ENCODE data around the gene MCM6. TPM values are rescaled to one million over a fixed set of nuclear protein-coding genes. Genes with fewer than 3 reads are reported as not detected.

MCM6 gene
- total RNA-seq, 1 donor from 2014 or later: 22.5 TPM

- no peak for DNase-seq (ENCODE audit: extremely low read depth, low read depth, low spot score)
These were observed 5.7 kb downstream of the MCM6 start for GRCh38 chr2:135870571-135870970.

DNA sequence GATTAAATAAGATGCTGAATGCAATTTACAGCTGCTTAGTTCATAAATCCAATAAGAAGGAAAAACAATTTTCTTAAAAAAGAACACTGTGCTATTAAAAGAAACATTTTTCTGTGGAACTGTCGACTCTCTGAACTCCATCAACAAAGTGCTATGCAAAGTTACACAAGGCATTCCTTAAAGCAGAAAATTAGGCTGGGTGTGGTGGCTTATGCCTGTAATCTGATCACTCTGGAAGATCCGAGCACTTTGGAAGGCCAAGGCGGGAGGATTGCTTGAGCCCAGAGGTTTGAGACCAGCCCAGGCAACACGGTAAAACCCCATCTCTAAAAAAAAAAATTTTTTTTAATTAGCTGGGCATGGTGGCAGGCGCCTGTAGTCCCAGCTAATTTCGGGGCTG lies 13.0 kb downstream of the MCM6 start:
- no peak for DNase-seq (ENCODE audit: extremely low read depth, low read depth, low spot score)

GRCh38 chr2:135862718-135863117 lies 13.5 kb downstream of the MCM6 start:
- no peak for DNase-seq (ENCODE audit: extremely low read depth, low read depth, low spot score)

DNA sequence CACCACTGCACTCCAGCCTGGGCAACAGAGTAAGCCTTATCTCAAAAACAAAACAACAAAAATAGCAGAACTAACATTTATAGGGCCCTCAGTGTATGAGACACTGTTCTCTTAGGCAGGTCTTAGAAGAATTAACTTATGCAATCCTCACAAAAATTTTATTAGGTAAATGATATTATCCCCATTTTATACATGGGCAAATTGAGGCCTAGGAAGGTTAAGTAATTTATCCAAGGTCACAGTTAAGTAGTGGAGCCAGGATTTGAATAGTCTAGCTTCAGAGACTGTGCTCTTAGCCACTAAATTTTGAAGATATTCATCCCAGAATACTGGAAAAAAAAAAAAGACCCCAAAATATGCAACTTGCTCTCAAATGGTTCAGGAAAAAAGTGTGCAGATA lies 22.8 kb downstream of the MCM6 start:
- DNase-seq (ENCODE audit: extremely low read depth, low read depth, low spot score): no peak

DNA sequence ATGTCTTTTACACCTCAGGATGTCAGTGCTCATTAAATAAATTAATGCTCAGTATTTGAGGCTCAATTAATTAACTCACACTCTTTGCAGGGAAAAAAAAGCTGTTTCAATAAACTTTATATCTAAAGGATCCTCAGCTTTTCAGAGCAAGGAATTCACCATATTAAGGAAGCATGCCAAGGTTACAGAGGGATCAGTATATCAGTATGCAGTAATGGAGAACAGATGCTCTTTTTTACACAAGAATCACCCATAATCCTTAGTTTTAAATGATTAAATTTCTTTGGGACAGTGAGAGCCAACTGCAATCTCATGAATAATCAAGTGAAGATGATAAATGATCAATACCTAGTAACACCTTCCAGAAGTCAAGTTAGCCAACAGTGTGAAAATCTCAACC lies 24.4 kb downstream of the MCM6 start:
- DNase-seq (ENCODE audit: extremely low read depth, low read depth, low spot score): no peak

GRCh38 chr2:135850892-135851668 lies 25.2 kb downstream of the MCM6 start:
- DNase-seq (ENCODE audit: extremely low read depth, low read depth, low spot score): no peak

GRCh38 chr2:135849087-135849486 lies 27.2 kb downstream of the MCM6 start:
- DNase-seq (ENCODE audit: extremely low read depth, low read depth, low spot score): no peak

DNA sequence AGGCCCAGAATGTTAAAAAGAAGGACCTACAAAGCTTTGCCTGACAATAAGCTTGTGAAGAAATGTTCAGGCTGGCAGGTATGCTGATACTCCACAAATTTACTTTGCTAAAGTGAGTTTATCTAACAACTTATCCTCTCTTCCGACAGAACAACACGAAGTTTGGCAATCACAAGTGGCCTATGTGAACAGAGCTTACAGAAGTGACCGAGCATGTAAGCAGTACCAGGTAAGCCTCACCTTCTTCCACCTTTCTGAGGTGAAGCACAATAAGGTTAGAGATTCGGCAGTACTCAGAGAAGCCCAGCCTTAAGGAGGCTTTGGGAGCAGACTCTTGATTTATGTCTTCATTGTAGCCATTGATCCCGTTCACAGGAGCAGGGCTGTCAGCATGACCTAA lies 30.2 kb downstream of the MCM6 start:
- no peak for DNase-seq (ENCODE audit: extremely low read depth, low read depth, low spot score)

- no peak for DNase-seq (ENCODE audit: extremely low read depth, low read depth, low spot score)
These were observed 31.0 kb downstream of the MCM6 start for GRCh38 chr2:135845257-135845656.

GRCh38 chr2:135844301-135844895 lies 31.8 kb downstream of the MCM6 start:
- DNase-seq (ENCODE audit: extremely low read depth, low read depth, low spot score): no peak

DNA sequence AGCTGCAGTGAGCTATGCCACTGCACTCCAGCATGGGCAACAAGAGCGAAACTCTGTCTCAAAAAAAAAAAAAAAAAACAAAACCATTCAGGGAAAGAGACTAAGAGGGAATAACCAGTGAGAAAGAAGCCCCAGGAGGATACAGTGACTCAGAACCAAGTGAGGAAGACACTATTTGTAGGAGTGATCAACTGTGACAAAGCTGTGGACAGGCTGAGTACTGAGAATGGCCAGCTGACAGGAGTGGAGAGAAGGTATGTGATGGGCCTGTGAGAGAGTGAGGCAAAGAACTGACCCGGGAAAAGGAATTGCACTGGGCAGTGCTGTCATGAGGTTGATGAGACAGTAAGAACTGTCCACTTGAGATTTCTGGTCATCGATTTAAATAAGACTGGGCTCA lies 32.6 kb downstream of the MCM6 start:
- no peak for DNase-seq (ENCODE audit: extremely low read depth, low read depth, low spot score)

DNA sequence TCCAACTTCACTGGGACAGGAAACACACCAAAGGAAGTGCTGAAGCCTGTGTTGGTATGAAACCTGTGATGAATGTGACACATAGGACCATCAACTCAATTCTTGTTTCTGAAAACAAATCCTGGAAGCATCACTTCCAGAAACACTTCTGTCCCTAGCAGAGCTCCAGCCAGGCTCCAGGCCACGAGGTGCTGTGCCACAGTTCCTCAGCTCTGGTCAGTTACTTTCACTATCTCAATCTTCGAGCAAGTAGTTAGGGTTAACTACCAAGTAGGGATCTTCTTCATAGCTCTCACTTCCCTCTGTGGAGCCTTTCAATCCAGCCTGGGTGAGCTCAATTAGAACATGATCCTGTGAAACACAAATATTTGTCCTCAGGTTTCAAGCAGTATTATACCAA lies 35.6 kb downstream of the MCM6 start:
- DNase-seq (ENCODE audit: extremely low read depth, low read depth, low spot score): peak; percentile 14

GRCh38 chr2:135839713-135840112 lies 36.5 kb downstream of the MCM6 start:
- peak; percentile 20 for DNase-seq (ENCODE audit: extremely low read depth, low read depth, low spot score)

- no peak for DNase-seq (ENCODE audit: extremely low read depth, low read depth, low spot score)
These were observed 37.7 kb downstream of the MCM6 start for GRCh38 chr2:135838502-135838901.

DNA sequence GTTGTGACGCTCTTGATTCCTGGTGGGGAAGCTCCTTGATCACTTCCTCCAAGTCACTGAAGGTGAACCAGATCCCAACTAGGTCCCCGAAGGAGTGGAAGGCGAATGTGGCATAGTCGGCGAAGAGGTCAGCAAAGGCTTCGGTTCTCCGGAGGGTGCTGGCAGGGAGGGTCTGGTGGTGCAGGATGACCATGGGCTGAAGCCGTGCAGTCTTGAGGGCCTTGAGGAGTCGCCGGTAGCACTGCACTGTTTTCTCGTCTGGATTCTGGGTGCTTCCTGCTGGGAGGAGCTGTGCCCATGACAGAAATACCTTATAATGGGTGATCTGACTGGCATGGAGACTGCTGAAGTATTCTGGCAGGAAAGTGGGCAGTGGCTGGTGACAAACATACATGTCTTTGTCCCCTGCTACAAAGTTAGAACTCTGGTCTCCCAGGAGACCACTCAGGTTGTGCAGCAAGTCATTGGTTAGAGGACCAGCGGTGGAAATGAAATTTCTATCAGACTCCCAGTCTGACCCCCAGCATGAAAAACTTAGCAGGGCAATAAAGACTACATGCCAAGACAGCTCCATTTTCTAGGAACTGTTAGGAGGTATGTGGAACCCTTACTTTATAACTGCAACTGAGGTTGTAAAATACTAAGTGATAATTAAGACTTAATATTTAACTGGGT lies 39.5 kb downstream of the MCM6 start, which contains the start of gene LCT:
LCT (minus strand) TSS at position 589 of the 675 bp plus-strand sequence; CDS start at position 574, 15 bp downstream.
- no peak for DNase-seq (ENCODE audit: extremely low read depth, low read depth, low spot score)

GRCh38 chr2:135832891-135833290 lies 43.4 kb downstream of the MCM6 start:
- DNase-seq (ENCODE audit: extremely low read depth, low read depth, low spot score): no peak

- DNase-seq (ENCODE audit: extremely low read depth, low read depth, low spot score): no peak
These were observed 44.9 kb downstream of the MCM6 start for GRCh38 chr2:135831180-135831812.

- DNase-seq (ENCODE audit: extremely low read depth, low read depth, low spot score): no peak
These were observed 46.7 kb downstream of the MCM6 start for GRCh38 chr2:135829378-135830135.

- DNase-seq (ENCODE audit: extremely low read depth, low read depth, low spot score): no peak
These were observed 49.7 kb downstream of the MCM6 start for GRCh38 chr2:135826544-135826943.

DNA sequence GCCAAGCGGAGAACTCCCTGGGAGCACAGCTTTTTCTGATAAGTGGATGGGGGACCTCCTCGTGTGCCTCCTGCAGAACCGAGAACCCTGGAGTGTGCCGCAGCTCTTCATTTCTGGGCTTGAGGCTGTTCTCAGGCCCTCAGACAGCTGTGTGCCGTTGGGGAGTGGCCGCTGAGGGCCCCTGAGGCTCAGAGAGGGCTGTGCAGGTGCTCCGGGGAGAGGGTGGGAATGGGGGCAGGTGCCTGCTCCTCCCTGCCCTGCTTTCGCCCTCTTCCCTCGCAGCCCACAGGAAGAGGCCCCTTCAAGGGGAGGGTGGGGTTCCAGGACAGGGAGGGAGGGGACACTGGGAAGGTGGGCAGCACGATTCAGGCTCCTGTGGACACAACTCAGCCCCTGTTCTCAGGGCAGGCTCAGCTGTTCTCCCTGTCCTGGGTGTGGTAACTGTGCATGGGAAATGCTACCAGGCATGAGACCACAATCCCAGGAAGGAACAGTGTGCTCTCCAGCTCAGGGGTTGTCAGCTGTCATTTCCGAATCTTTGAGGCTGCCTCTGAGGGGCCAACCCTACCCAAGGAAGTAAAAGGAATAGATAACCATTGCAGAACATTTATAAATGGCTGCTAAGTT lies 50.6 kb downstream of the MCM6 start:
- no peak for DNase-seq (ENCODE audit: extremely low read depth, low read depth, low spot score)

Measured in glomerular endothelial cell (primary cell).